K562 (cell line): ENCODE results near the gene ARHGAP24. TPM values are rescaled to one million over a fixed set of nuclear protein-coding genes. Genes with fewer than 3 reads are reported as not detected.

Experiments
- ATAC-seq: fragments of 200-7000 bp; cut with Tn5 transposase; 3 replicates; pipeline ENCODE4 v1.9.1; 2020; ENCODE audit warnings: moderate library complexity
- BruUV-seq: library from RNA; stranded (reverse); fragments of 400-500 nt; replicated peaks from 2 replicates; lab custom pipeline; 2021; lab: Mats Ljungman, UMichigan
- CTCF ChIA-PET: fragments of 300-600 bp; formaldehyde crosslinking; extraction: SDS; loops from one replicate; lab custom pipeline; 2021; ENCODE audit warnings: low intra/inter-chr PET ratio; lab: Yijun Ruan, JAX
- POLR2A ChIA-PET: fragments of 300-600, 350-650 bp; sonication (Branson Sonifier 250); formaldehyde crosslinking; extraction: SDS; loops from one replicate; lab custom pipeline; 2021; ENCODE audit warnings: antibody characterized with exemption, inconsistent platforms; lab: Yijun Ruan, JAX
- DNase-seq, 4 experiments: peaks; one replicate each; pipeline versions ENCODE4 v3.0.0 to v3.0.0-alpha.2; 2011 to 2018; ENCODE audit warnings: low spot score in 3 of 4, mixed read lengths in 3 of 4; ENCODE audit errors: extremely low read depth in 1 of 4
- FAIRE-seq: peaks from 2 replicates; lab custom pipeline; 2011; peaks lifted over from hg19 to GRCh38; lab: Jason Lieb, UNC
- H2AFZ ChIP-seq: 2 replicates; pipeline ENCODE4 v1.6.0; 2011; ENCODE audit warnings: low read depth, low read length, control low read depth, inconsistent platforms
- H3K27ac ChIP-seq: fragments of 200-600 bp; 3 replicates; pipeline ENCODE4 v1.8.0; 2011; ENCODE audit warnings: low read depth, mild to moderate bottlenecking, control low read depth, inconsistent platforms, low read length, moderate library complexity, mixed read lengths; ENCODE audit errors: extremely low read depth
- H3K27me3 ChIP-seq, 2 experiments: fragments of 300-600 bp in 1 of 2; 2 replicates in 1 of 2; 3 replicates in 1 of 2; pipeline versions ENCODE4 v1.6.0 to v1.8.0; 2011; ENCODE audit warnings: inconsistent platforms in 2 of 2, low read length in 2 of 2, mild to moderate bottlenecking in 1 of 2, mixed read lengths in 1 of 2, moderate library complexity in 1 of 2; ENCODE audit not compliant: control insufficient read depth in 2 of 2, insufficient read depth in 2 of 2
- H3K36me3 ChIP-seq: fragments of 300-600 bp; 3 replicates; pipeline ENCODE4 v1.8.0; 2011; ENCODE audit warnings: mild to moderate bottlenecking, low read length, inconsistent platforms; ENCODE audit not compliant: control insufficient read depth, insufficient read depth
- H3K4me1 ChIP-seq, 2 experiments: fragments of 200-600 bp in 1 of 2; replicated peaks in 1 of 2; 2 replicates in 1 of 2; 3 replicates in 1 of 2; pipeline versions ENCODE4 v1.5.1 to v1.8.0; 2011; ENCODE audit warnings: inconsistent platforms in 2 of 2, low read length in 2 of 2, mild to moderate bottlenecking in 1 of 2, mixed read lengths in 1 of 2, moderate library complexity in 1 of 2; ENCODE audit not compliant: control insufficient read depth in 2 of 2, insufficient read depth in 2 of 2
- H3K4me2 ChIP-seq: 2 replicates; pipeline ENCODE4 v1.6.1; 2011; ENCODE audit warnings: low read length, control low read depth, inconsistent platforms, mixed read lengths; ENCODE audit not compliant: insufficient read depth
- H3K4me3 ChIP-seq: fragments of 200-600 bp; sonication (generic), shearing (Covaris generic); 2 replicates; pipeline ENCODE4 v1.5.1; 2016; ENCODE audit warnings: control low read depth, inconsistent platforms
- H3K79me2 ChIP-seq: fragments of 200-600 bp; 3 replicates; pipeline ENCODE4 v1.8.0; 2011; ENCODE audit warnings: low read length, inconsistent platforms; ENCODE audit not compliant: control insufficient read depth, insufficient read depth
- H3K9ac ChIP-seq, 2 experiments: 2 replicates each; pipeline versions ENCODE4 v1.6.0 to v1.6.1; 2011; ENCODE audit warnings: low read depth in 2 of 2, low read length in 2 of 2, control low read depth in 1 of 2, inconsistent platforms in 1 of 2, mild to moderate bottlenecking in 1 of 2, mixed read lengths in 1 of 2; ENCODE audit not compliant: insufficient read depth in 1 of 2
- H3K9me1 ChIP-seq: one replicate; pipeline ENCODE4 v1.6.0; 2011; ENCODE audit warnings: inconsistent platforms, mild to moderate bottlenecking, low read length, moderate library complexity; ENCODE audit not compliant: control insufficient read depth, insufficient read depth
- H3K9me3 ChIP-seq: replicated peaks from 2 replicates; pipeline ENCODE4 v1.5.1; 2011; ENCODE audit warnings: low read depth, low read length, inconsistent platforms; ENCODE audit not compliant: control insufficient read depth, insufficient read depth
- H4K20me1 ChIP-seq: replicated peaks from 2 replicates; pipeline ENCODE4 v1.6.1; 2011; ENCODE audit warnings: low read length, inconsistent platforms, mixed read lengths; ENCODE audit not compliant: control insufficient read depth, insufficient read depth
- ARHGAP35 ChIP-seq: fragments of 450-650 bp; IDR thresholded peaks from 2 replicates; pipeline ENCODE4 v1.6.1; 2018; ENCODE audit not compliant: partially characterized antibody
- ATF4 ChIP-seq: fragments of 450-650 bp; formaldehyde crosslinking; IDR thresholded peaks from 2 replicates; pipeline ENCODE4 v1.4.0; 2022; ENCODE audit warnings: mild to moderate bottlenecking, moderate library complexity
- EGR1 ChIP-seq: fragments of 450-650 bp; conservative IDR thresholded peaks from 2 replicates; pipeline ENCODE4 v1.6.1; 2017; ENCODE audit warnings: mild to moderate bottlenecking
- EHMT2 ChIP-seq: fragments of 450-650 bp; IDR thresholded peaks from 2 replicates; pipeline ENCODE4 v1.6.1; 2018; ENCODE audit warnings: antibody characterized with exemption
- SPI1 ChIP-seq: IDR thresholded peaks from 2 replicates; pipeline ENCODE4 v1.6.1; 2011; ENCODE audit warnings: low read depth, low read length, control low read depth, borderline replicate concordance
- ZNF766 ChIP-seq: fragments of 200-800 bp; sonication (Bioruptor generic); conservative IDR thresholded peaks from 2 replicates; pipeline ENCODE4 v1.6.1; 2016; ENCODE audit warnings: missing genetic modification characterization, missing compliant biosample characterization
- WGBS: fragments of 100-300 bp; shearing (Covaris generic); methylation state at CpG from one replicate; pipeline ENCODE4 v1.1.6; 2016; ENCODE audit warnings: low coverage, mixed read lengths; ENCODE audit not compliant: insufficient coverage; ENCODE audit errors: missing lambda C conversion rate; 5-methylcytosine and 5-hydroxymethylcytosine counted together
- in situ Hi-C: fragments of 300-500 bp; cut with MboI; formaldehyde crosslinking; loops from 4 replicates; pipeline ENCODE4 v1.15.0; 2018; ENCODE audit warnings: inconsistent platforms, mixed read lengths
- intact Hi-C: fragments of 100-400 bp; cut with micrococcal nuclease; formaldehyde crosslinking; loops from 2 replicates; pipeline ENCODE4 v1.14.2; 2022
- polyA plus RNA-seq, 8 experiments: library from polyadenylated mRNA; depleted of rRNA in 4 of 8; stranded (reverse) in 5 of 8; unstranded in 3 of 8; fragments of >200 nt; fragmentation: Nextera tagmentation in 2 of 8; fragmentation: Illumina TruSeq in 1 of 8; extraction: Ambion mirVana in 2 of 8; extraction: Trizol in 1 of 8; gene quantifications; 2 replicates each; pipeline versions ENCODE4 v1.2.1 to v1.2.3, GENCODE V29; 2011 to 2014; ENCODE audit warnings: inconsistent platforms in 1 of 8, missing spikeins in 1 of 8
- total RNA-seq, 7 experiments: library from RNA; depleted of rRNA in 6 of 7; stranded (reverse); fragments of >200 nt in 6 of 7; fragmentation: Illumina TruSeq in 2 of 7; extraction: Trizol in 2 of 7; gene quantifications; 2 replicates each; pipeline versions ENCODE4 v1.2.1 to v1.2.3, GENCODE V29; 2011 to 2021; ENCODE audit warnings: low replicate concordance in 1 of 7

ARHGAP24 gene
- total and polyA plus RNA-seq, 9 of the 15 experiments (the other 6 are each of a cell fraction or from before 2014, with no cell fraction given): 8.0 to 22.6 (median 14.0) TPM

- H4K20me1 ChIP-seq: no peaks in the 10 kb centered on the region
- no peak for ATAC-seq
- intact Hi-C loops (no loop called here), in situ Hi-C loops (no loop called here)
- CTCF ChIA-PET: no interaction called here
- H3K36me3 ChIP-seq: no peaks in the 10 kb centered on the region
- H3K79me2 ChIP-seq: no peaks in the 10 kb centered on the region
- no peaks in the 10 kb centered on the region for H3K9me3 ChIP-seq
- POLR2A ChIA-PET: no interaction called here
- DNase-seq: peak in 1 of 4 experiments; percentile 6
- no peak overlapping the region for H3K27ac ChIP-seq
- no peak for FAIRE-seq
- H3K4me1 ChIP-seq: no peaks in the 10 kb centered on the region
- no peak overlapping the region for H3K4me3 ChIP-seq
- H3K9ac ChIP-seq: no peak overlapping the region
- WGBS: 12% methylated on average over 7 of the region's 7 CpGs
- no peak overlapping the region; the same call in 1 of the 2 replicates for H3K4me2 ChIP-seq
- H3K27me3 ChIP-seq: no peaks in the 10 kb centered on the region
- BruUV-seq: no TSS peak
- no peaks in the 10 kb centered on the region for H3K9me1 ChIP-seq
- H2AFZ ChIP-seq: no peak overlapping the region; the same call in 1 of the 2 replicates
- TF ChIP-seq ATF4 (CRISPR knock-in tag) (no peak), ZNF766 (CRISPR knock-in tag) (peak; percentile 63), EGR1 (0 out of 2 replicates have a peak, but pooled peaks have one; percentile 25)
- TF ChIP-seq, all 486 proteins: peak for 2
Observed at GRCh38 chr4:85815796-85816459, 341.0 kb downstream of the ARHGAP24 start.

- H4K20me1 ChIP-seq: no peaks in the 10 kb centered on the region
- ATAC-seq (no peak), DNase-seq (no peak), FAIRE-seq (no peak)
- no peaks in the 10 kb centered on the region for H3K36me3 ChIP-seq
- intact Hi-C loops (no loop called here), in situ Hi-C loops (no loop called here)
- H2AFZ ChIP-seq: no peak overlapping the region
- no TSS peak for BruUV-seq
- no peaks in the 10 kb centered on the region for H3K27me3 ChIP-seq
- H3K79me2 ChIP-seq: no peaks in the 10 kb centered on the region
- peaks cover 0 to 3% of the 10 kb centered on the region in 2 experiments; a peak in 2 of 5 replicates for H3K4me1 ChIP-seq
- no peak for TF ChIP-seq EHMT2
- TF ChIP-seq SPI1: peak; percentile 84
- TF ChIP-seq ARHGAP35: no peak
- H3K4me3 ChIP-seq: no peak overlapping the region
- 27% methylated on average over 3 of the region's 3 CpGs for WGBS
- no peaks in the 10 kb centered on the region for H3K9me1 ChIP-seq
- H3K4me2 ChIP-seq: no peak overlapping the region
- H3K9me3 ChIP-seq: no peaks in the 10 kb centered on the region
- H3K9ac ChIP-seq: no peak overlapping the region
- CTCF ChIA-PET: no interaction called here
- no peak overlapping the region for H3K27ac ChIP-seq
- POLR2A ChIA-PET: no interaction called here
Observed at GRCh38 chr4:85818700-85819099, 343.8 kb downstream of the ARHGAP24 start.
